ENCODE data around the gene ELP5. TPM values are rescaled to one million over a fixed set of nuclear protein-coding genes. Genes with fewer than 3 reads are reported as not detected.
A peak's percentile ranks its signal among the peaks of the same experiment; 100 is the strongest.

The ELP5 gene
- total RNA-seq, 1 experiment from 2014 or later, result 20.3 TPM

DNA sequence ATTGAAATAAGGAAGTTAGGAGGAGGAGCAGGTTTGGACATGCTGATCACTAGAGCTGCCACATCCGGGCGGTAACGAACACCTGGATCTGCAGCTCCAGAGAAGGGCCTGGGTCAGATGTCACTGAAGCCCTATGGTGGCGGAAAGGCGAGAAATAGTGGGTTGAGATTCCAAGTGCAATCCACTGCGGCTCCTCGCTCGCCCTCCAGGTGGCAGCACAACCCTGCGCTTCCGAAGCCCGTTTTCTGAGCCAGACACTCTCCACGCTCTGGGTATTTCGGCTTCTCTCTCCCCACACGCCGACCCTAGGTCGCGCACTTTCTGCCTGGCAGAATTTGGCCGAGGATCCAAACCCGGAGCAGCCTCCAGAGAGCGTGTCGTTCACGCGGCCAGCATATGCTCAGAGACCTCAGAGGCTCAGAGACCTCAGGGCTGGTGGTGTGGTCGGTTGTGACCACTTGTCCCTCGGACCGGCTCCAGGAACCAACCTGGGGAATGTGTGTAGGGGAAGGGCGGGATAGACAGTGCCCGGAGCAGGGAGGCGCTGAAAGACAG is 28.6 kb downstream of the ELP5 start:
- BruUV-seq (replicated peaks), result no TSS peak
- intact Hi-C loops (cut with micrococcal nuclease; ENCODE audit: unreplicated experiment), result loop anchor here (1.0 to 2.0 kb wide), 2 partner anchors 14 to 66 kb away; partner anchors contain the start of gene YBX2

DNA sequence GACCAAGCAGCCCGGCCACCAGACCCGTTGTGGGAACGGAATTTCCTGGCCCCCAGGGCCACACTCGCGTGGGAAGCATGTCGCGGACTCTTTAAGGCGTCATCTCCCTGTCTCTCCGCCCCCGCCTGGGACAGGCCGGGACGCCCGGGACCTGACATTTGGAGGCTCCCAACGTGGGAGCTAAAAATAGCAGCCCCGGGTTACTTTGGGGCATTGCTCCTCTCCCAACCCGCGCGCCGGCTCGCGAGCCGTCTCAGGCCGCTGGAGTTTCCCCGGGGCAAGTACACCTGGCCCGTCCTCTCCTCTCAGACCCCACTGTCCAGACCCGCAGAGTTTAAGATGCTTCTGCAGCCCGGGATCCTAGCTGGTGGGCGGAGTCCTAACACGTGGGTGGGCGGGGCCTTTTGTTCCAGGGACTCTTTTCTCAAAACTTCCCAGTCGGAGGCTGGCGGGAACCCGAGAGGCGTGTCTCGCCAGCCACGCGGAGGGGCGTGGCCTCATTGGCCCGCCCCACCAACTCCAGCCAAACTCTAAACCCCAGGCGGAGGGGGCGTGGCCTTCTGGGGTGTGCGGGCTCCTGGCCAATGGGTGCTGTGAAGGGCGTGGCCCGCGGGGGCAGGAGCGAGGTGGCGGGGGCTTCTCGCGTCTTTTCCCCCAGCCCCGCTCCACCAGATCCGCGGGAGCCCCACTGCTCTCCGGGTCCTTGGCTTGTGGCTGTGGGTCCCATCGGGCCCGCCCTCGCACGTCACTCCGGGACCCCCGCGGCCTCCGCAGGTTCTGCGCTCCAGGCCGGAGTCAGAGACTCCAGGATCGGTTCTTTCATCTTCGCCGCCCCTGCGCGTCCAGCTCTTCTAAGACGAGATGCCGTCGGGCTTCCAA is 29.3 kb downstream of the ELP5 start, which contains the start of gene SLC2A4:
Gene SLC2A4, plus strand, starts transcription at position 645 of the 879 bp plus-strand sequence. Its CDS starts 217 bp downstream, at position 862.
- intact Hi-C loops (cut with micrococcal nuclease; ENCODE audit: unreplicated experiment), result loop anchor here (2.0 kb wide), 1 partner anchor 13 kb away; the partner anchor contains the start of gene YBX2
- Mint-ChIP-seq H3K4me1 (ENCODE audit: low read depth, unreplicated experiment) (peaks cover 16% of the 10 kb centered on the region), H3K9me3 (ENCODE audit: low read depth, unreplicated experiment) (no peaks in the 10 kb centered on the region), H3K27ac (ENCODE audit: unreplicated experiment) (no peak within 1 kb of the TSS), H3K4me3 (ENCODE audit: low read depth, unreplicated experiment) (peak within 1 kb of the TSS; percentile 75), H3K36me3 (ENCODE audit: insufficient read depth, unreplicated experiment) (peaks cover 14% of the 10 kb centered on the region), H3K27me3 (ENCODE audit: unreplicated experiment) (peaks cover 19% of the 10 kb centered on the region)
- CTCF ChIA-PET, result interaction anchor here (0.6 to 2.9 kb wide), 6 partner anchors 9 to 279 kb away, joined by 3 to 14 read pairs (median 3); partner anchors contain the start of gene PHF23
- no TSS peak for BruUV-seq (replicated peaks)
- TF ChIP-seq, protein P1, sequence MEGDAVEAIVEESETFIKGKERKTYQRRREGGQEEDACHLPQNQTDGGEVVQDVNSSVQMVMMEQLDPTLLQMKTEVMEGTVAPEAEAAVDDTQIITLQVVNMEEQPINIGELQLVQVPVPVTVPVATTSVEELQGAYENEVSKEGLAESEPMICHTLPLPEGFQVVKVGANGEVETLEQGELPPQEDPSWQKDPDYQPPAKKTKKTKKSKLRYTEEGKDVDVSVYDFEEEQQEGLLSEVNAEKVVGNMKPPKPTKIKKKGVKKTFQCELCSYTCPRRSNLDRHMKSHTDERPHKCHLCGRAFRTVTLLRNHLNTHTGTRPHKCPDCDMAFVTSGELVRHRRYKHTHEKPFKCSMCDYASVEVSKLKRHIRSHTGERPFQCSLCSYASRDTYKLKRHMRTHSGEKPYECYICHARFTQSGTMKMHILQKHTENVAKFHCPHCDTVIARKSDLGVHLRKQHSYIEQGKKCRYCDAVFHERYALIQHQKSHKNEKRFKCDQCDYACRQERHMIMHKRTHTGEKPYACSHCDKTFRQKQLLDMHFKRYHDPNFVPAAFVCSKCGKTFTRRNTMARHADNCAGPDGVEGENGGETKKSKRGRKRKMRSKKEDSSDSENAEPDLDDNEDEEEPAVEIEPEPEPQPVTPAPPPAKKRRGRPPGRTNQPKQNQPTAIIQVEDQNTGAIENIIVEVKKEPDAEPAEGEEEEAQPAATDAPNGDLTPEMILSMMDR (IDR thresholded peaks at IDR 0.05; ENCODE audit: unreplicated experiment), result no peak
- DNase-seq, result peak; percentile 91

More for the DNA sequence above, 28.6 kb downstream of the ELP5 start:
- Mint-ChIP-seq H3K4me3 (ENCODE audit: low read depth, unreplicated experiment) (peak overlapping the region; percentile 75), H3K9me3 (ENCODE audit: low read depth, unreplicated experiment) (no peaks in the 10 kb centered on the region), H3K36me3 (ENCODE audit: insufficient read depth, unreplicated experiment) (peaks cover 14% of the 10 kb centered on the region), H3K27ac (ENCODE audit: unreplicated experiment) (no peak overlapping the region), H3K4me1 (ENCODE audit: low read depth, unreplicated experiment) (peaks cover 16% of the 10 kb centered on the region), H3K27me3 (ENCODE audit: unreplicated experiment) (peaks cover 14% of the 10 kb centered on the region)
- CTCF ChIA-PET, result interaction anchor here (0.5 to 2.9 kb wide), 5 partner anchors 16 to 280 kb away, joined by 3 to 14 read pairs (median 3); no protein-coding TSS in a partner anchor
- peak; percentile 77 for DNase-seq
- TF ChIP-seq, protein P1 (IDR thresholded peaks at IDR 0.05; ENCODE audit: unreplicated experiment), result peak; percentile 81

DNA sequence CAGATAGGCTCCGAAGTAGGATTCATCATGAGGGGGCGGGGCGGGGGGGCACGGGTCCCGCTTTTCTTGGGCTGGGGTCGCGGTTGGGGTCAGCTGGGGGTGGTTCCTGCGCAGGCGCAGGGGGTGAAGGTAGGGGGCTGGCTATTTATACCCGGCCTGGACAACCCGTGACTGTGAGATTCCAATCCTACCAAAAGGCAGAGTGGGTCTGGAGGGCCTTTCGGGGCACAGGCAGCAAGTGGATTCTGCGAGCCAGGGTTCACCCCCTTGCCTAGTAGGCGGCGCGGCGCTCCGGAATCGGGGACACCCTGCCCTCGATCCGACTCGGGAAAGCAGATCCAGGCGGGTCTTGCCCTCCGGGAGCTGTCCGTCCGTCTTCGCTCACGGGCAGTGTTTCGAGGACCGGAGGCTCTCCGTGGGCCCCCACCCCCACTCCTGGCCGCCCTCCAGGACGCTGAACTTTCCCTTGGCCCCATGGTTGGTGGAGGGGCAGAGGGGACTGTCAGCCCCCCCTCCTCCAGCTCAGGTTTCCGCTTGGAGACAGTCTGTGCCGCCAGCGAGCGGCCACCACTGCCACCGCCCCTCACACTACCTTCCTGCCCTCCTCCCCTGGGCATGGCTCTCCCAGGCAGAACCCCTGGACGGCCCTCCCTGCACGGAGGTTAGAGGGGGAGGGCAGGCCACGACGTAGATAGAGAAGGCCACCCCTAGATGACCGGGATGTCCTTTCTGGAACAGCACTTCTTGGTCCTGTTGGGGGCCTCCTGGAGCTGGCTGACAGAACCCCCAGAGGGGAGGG is 30.1 kb downstream of the ELP5 start:
- Mint-ChIP-seq H3K9me3 (ENCODE audit: low read depth, unreplicated experiment) (no peaks in the 10 kb centered on the region), H3K4me1 (ENCODE audit: low read depth, unreplicated experiment) (peaks cover 16% of the 10 kb centered on the region), H3K4me3 (ENCODE audit: low read depth, unreplicated experiment) (peak overlapping the region; percentile 75), H3K36me3 (ENCODE audit: insufficient read depth, unreplicated experiment) (peaks cover 14% of the 10 kb centered on the region), H3K27ac (ENCODE audit: unreplicated experiment) (no peak overlapping the region), H3K27me3 (ENCODE audit: unreplicated experiment) (peaks cover 27% of the 10 kb centered on the region)
- DNase-seq, result no peak
- intact Hi-C loops (cut with micrococcal nuclease; ENCODE audit: unreplicated experiment), result loop anchor here (2.0 kb wide), 1 partner anchor 13 kb away; the partner anchor contains the start of gene YBX2
- CTCF ChIA-PET, result no interaction called here
- no TSS peak for BruUV-seq (replicated peaks)
- TF ChIP-seq, protein P1 (IDR thresholded peaks at IDR 0.05; ENCODE audit: unreplicated experiment), result no peak

DNA sequence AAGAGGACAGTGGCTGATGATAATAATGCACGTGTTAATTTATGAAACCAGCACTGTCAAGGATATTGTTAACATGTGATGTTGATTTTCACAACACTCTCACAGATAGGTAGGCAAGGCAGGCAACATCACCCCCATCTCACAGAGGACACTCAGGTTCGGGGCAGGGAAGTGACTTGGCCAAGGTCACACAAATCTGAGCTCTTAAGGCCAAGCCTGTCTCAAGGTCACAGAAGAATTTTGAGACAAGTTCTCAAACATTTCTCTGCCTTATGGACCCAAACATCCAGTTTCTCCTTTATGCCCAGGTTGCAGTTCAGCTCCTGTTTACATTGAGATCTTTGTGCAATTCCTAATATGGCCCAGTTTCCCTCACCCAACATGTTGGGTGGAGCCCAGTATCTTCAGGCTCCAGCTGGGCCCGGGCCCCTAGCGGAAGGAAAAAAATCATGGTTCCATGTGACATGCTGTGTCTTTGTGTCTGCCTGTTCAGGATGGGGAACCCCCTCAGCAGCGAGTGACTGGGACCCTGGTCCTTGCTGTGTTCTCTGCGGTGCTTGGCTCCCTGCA is 30.8 kb downstream of the ELP5 start:
- peaks cover 34% of the 10 kb centered on the region for H3K27me3 Mint-ChIP-seq (ENCODE audit: unreplicated experiment)
- H3K4me3 Mint-ChIP-seq (ENCODE audit: low read depth, unreplicated experiment), result peak overlapping the region; percentile 19
- DNase-seq, result no peak
- no TSS peak for BruUV-seq (replicated peaks)
- H3K9me3 Mint-ChIP-seq (ENCODE audit: low read depth, unreplicated experiment), result no peaks in the 10 kb centered on the region
- H3K27ac Mint-ChIP-seq (ENCODE audit: unreplicated experiment), result no peak overlapping the region
- TF ChIP-seq, protein P1 (IDR thresholded peaks at IDR 0.05; ENCODE audit: unreplicated experiment), result no peak
- H3K36me3 Mint-ChIP-seq (ENCODE audit: insufficient read depth, unreplicated experiment), result peaks cover 14% of the 10 kb centered on the region
- CTCF ChIA-PET, result no interaction called here
- intact Hi-C loops (cut with micrococcal nuclease; ENCODE audit: unreplicated experiment), result no loop called here
- H3K4me1 Mint-ChIP-seq (ENCODE audit: low read depth, unreplicated experiment), result peaks cover 16% of the 10 kb centered on the region

Measured in Calu3 (cell line).